Endothelial cell of umbilical vein (primary cell): ENCODE measurements around the gene PRM1. TPM values are rescaled to one million over a fixed set of nuclear protein-coding genes. Genes with fewer than 3 reads are reported as not detected.
A peak's percentile ranks its signal among the peaks of the same experiment; 100 is the strongest.

Experiments
- BruUV-seq: library from RNA; stranded (reverse); fragments of 400-500 nt; replicated peaks from 2 replicates; lab custom pipeline; 2021; lab: Mats Ljungman, UMichigan
- CTCF ChIA-PET: fragments of 300-600, 350-600 bp; sonication (Branson Sonifier 250); formaldehyde crosslinking; loops from one replicate; lab custom pipeline; 2021; ENCODE audit warnings: antibody characterized with exemption, inconsistent platforms; lab: Charles Lee
- POLR2A ChIA-PET: fragments of 300-600, 350-600 bp; sonication (Branson Sonifier 250); formaldehyde crosslinking; loops from one replicate; lab custom pipeline; 2021; ENCODE audit warnings: antibody characterized with exemption, inconsistent platforms; lab: Charles Lee
- DNase-seq: peaks from one replicate; pipeline ENCODE4 v3.0.0-alpha.2; 2011; ENCODE audit warnings: low read depth, low spot score
- FAIRE-seq: peaks from 2 replicates; lab custom pipeline; 2011; peaks lifted over from hg19 to GRCh38; lab: Jason Lieb, UNC
- H2AFZ ChIP-seq: 2 replicates; pipeline ENCODE4 v1.6.0; 2012; ENCODE audit warnings: low read depth, low read length, control low read depth, inconsistent platforms
- H3K27ac ChIP-seq: 2 replicates; pipeline ENCODE4 v1.5.1; 2011; ENCODE audit warnings: low read depth, mild to moderate bottlenecking, control low read depth, low read length, moderate library complexity; ENCODE audit not compliant: insufficient read depth
- H3K27me3 ChIP-seq, 2 experiments: 2 replicates each; pipeline versions ENCODE4 v1.6.0 to v1.6.1; 2011; ENCODE audit warnings: low read length in 2 of 2, mixed read lengths in 1 of 2; ENCODE audit not compliant: control insufficient read depth in 2 of 2, insufficient read depth in 2 of 2
- H3K36me3 ChIP-seq, 2 experiments: 2 replicates in 1 of 2; 3 replicates in 1 of 2; pipeline ENCODE4 v1.5.1; 2011; ENCODE audit warnings: low read length in 2 of 2, mild to moderate bottlenecking in 1 of 2, moderate library complexity in 1 of 2; ENCODE audit not compliant: control insufficient read depth in 2 of 2, insufficient read depth in 2 of 2; ENCODE audit errors: extremely low read depth in 1 of 2
- H3K4me1 ChIP-seq: 3 replicates; pipeline ENCODE4 v1.5.1; 2011; ENCODE audit warnings: mild to moderate bottlenecking, low read length; ENCODE audit not compliant: control insufficient read depth, insufficient read depth; ENCODE audit errors: extremely low read depth
- H3K4me2 ChIP-seq: 2 replicates; pipeline ENCODE4 v1.6.1; 2011; ENCODE audit warnings: low read length, control low read depth, mixed read lengths; ENCODE audit not compliant: insufficient read depth
- H3K4me3 ChIP-seq, 3 experiments: fragments of 200-600 bp in 1 of 3; sonication (generic), shearing (Covaris generic) in 1 of 3; replicated peaks in 1 of 3; 2 replicates each; pipeline ENCODE4 v1.5.1; 2011 to 2016; ENCODE audit warnings: control low read depth in 3 of 3, low read length in 3 of 3, mild to moderate bottlenecking in 2 of 3, inconsistent platforms in 1 of 3, low read depth in 1 of 3, moderate library complexity in 1 of 3; ENCODE audit not compliant: insufficient read depth in 1 of 3
- H3K79me2 ChIP-seq: 2 replicates; pipeline ENCODE4 v1.6.0; 2012; ENCODE audit warnings: low read length, inconsistent platforms; ENCODE audit not compliant: control insufficient read depth, insufficient read depth
- H3K9ac ChIP-seq: replicated peaks from 2 replicates; pipeline ENCODE3; 2011; ENCODE audit warnings: low read length, control low read depth; ENCODE audit not compliant: insufficient read depth; ENCODE audit errors: extremely low read depth
- H3K9me1 ChIP-seq: replicated peaks from 3 replicates; pipeline ENCODE4 v1.6.0; 2011; ENCODE audit warnings: mild to moderate bottlenecking, low read length; ENCODE audit not compliant: control insufficient read depth, insufficient read depth; ENCODE audit errors: extremely low read depth
- H3K9me3 ChIP-seq: replicated peaks from 2 replicates; pipeline ENCODE4 v1.5.1; 2012; ENCODE audit warnings: low read length, inconsistent platforms; ENCODE audit not compliant: control insufficient read depth, insufficient read depth
- H4K20me1 ChIP-seq: replicated peaks from 2 replicates; pipeline ENCODE3; 2011; ENCODE audit warnings: mild to moderate bottlenecking, low read length; ENCODE audit not compliant: control insufficient read depth, insufficient read depth; ENCODE audit errors: extremely low read depth
- EZH2 ChIP-seq: IDR thresholded peaks from 2 replicates; pipeline ENCODE4 v1.6.1; 2012; ENCODE audit warnings: borderline replicate concordance, low read depth, mild to moderate bottlenecking, moderate library complexity, low read length, inconsistent platforms; ENCODE audit not compliant: severe bottlenecking
- FOS ChIP-seq: IDR thresholded peaks from 2 replicates; pipeline ENCODE4 v1.6.1; 2011; ENCODE audit warnings: mild to moderate bottlenecking, low read length, moderate library complexity, borderline replicate concordance; ENCODE audit not compliant: insufficient read depth
- GATA2 ChIP-seq: IDR thresholded peaks from 2 replicates; pipeline ENCODE4 v1.7.0; 2011; ENCODE audit warnings: low read depth, mild to moderate bottlenecking, moderate library complexity, mixed read lengths, low read length; ENCODE audit not compliant: insufficient read length, insufficient read depth
- JUN ChIP-seq: IDR thresholded peaks from 2 replicates; pipeline ENCODE4 v1.6.1; 2011; ENCODE audit warnings: borderline replicate concordance, low read depth; ENCODE audit not compliant: insufficient read length, insufficient read depth
- MYC ChIP-seq: IDR thresholded peaks from one replicate; pipeline ENCODE4 v1.6.1; 2011; ENCODE audit warnings: mild to moderate bottlenecking, low read depth, low read length
- POLR2A ChIP-seq: IDR thresholded peaks from 2 replicates; pipeline ENCODE4 v1.6.1; 2012; ENCODE audit warnings: low read depth, mild to moderate bottlenecking, control low read depth, low read length
- POLR2AphosphoS5 ChIP-seq: IDR thresholded peaks from 2 replicates; pipeline ENCODE4 v1.6.1; 2012; ENCODE audit warnings: low read depth, mild to moderate bottlenecking, control low read depth, low read length, moderate library complexity; ENCODE audit not compliant: insufficient read depth
- dilution Hi-C: fragments of 300-500 bp; cut with MboI; formaldehyde crosslinking; loops from one replicate; pipeline ENCODE4 v1.15.0; 2019; ENCODE audit warnings: low sequenced_read_pairs; ENCODE audit not compliant: extremely low pct_ligation_motif_present
- intact Hi-C: fragments of 100-400 bp; cut with micrococcal nuclease; formaldehyde crosslinking; loops from one replicate; pipeline ENCODE4 v1.10.0; 2022
- polyA plus RNA-seq, 4 experiments: library from polyadenylated mRNA; depleted of rRNA in 3 of 4; stranded (reverse) in 3 of 4; unstranded in 1 of 4; fragments of >200 nt; gene quantifications; 2 replicates each; pipeline versions ENCODE4 v1.2.1 to v1.2.3, GENCODE V29; 2011 to 2012; ENCODE audit warnings: missing spikeins in 1 of 4
- total RNA-seq: library from RNA; stranded (reverse); gene quantifications from 2 replicates; pipeline ENCODE4 v1.2.3, GENCODE V29; 2021
- TF ChIP-seq, protein P1 (sequence below): IDR thresholded peaks from 2 replicates; pipeline ENCODE4 v1.6.1; 2011; ENCODE audit not compliant: insufficient read depth, insufficient read length
- TF ChIP-seq, protein P2 (sequence below), 2 donors: IDR thresholded peaks; 1 replicate in 1 of 2; 2 replicates in 1 of 2; pipeline ENCODE4 v1.5.1; 2011; ENCODE audit warnings: low read length in 2 of 2, mild to moderate bottlenecking in 2 of 2, moderate library complexity in 2 of 2, control low read depth in 1 of 2, inconsistent platforms in 1 of 2, low read depth in 1 of 2; ENCODE audit not compliant: insufficient read depth in 1 of 2; ENCODE audit errors: extremely low read depth in 1 of 2

Gene PRM1
- total and polyA plus RNA-seq, 2 donors (not counting 3 experiments of a cell fraction or from before 2014, with no cell fraction given), result not detected

DNA sequence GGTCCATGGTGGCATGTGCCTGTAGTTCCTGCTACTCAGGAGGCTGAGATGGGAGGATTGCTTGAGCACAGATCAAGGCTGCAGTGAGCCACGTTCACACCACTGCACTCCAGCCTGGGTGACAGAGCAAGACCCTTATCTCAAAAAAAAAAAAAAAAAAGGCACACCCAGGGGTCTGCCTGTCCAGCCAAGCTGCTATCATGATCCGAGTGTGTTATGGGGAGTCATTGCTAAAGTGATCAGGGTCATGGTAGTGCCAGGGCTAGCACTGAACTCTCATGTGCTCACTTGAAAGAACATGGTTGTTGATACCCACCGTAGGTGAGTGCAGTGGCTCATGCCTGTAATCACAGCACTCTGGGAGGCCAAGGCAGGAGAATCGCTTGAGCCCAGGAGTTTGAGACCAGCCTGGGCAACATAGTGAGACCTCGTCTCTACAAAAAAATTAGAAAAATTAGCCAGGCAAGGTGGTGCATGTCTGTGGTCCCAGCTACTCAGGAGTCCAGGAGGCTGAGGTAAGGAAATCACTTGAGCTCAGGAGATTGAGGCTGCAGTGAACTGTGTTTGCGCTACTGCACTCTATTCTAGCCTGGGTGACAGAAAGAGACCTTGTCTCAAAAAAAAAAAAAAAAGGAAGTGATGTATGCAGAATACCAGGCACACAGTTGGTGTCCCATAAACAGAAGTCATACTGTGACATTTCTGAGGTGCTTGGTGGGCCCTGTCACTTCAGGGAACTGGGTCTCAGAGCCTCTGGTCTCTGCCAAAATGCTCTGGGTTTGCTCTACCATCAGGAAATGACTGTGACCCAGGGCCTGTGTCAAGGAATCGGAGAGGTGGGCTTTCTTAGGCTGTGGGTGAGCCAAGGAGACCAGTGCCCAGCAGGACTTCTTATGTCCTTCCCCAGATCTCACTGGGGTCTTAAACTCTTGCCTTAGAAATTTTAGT is 2.2 kb downstream of the PRM1 start:
- no peaks in the 10 kb centered on the region for H3K9me3 ChIP-seq
- BruUV-seq, result no TSS peak
- intact Hi-C loops, result no loop called here
- no peaks in the 10 kb centered on the region for H3K27me3 ChIP-seq
- H3K9me1 ChIP-seq, result no peaks in the 10 kb centered on the region
- H3K9ac ChIP-seq, result no peak overlapping the region
- H3K4me2 ChIP-seq, result no peak overlapping the region
- peak; percentile 15 for FAIRE-seq
- H3K36me3 ChIP-seq, result no peaks in the 10 kb centered on the region
- DNase-seq, result no peak
- H3K79me2 ChIP-seq, result no peaks in the 10 kb centered on the region
- no peaks in the 10 kb centered on the region for H4K20me1 ChIP-seq
- no peak overlapping the region for H3K4me3 ChIP-seq
- no peak for TF ChIP-seq POLR2A
- no peak for TF ChIP-seq GATA2
- TF ChIP-seq JUN, result no peak
- TF ChIP-seq FOS, result no peak
- no peak for TF ChIP-seq POLR2AphosphoS5
- TF ChIP-seq MYC, result no peak
- TF ChIP-seq, protein P1, sequence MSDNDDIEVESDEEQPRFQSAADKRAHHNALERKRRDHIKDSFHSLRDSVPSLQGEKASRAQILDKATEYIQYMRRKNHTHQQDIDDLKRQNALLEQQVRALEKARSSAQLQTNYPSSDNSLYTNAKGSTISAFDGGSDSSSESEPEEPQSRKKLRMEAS, result no peak
- TF ChIP-seq, protein P2, sequence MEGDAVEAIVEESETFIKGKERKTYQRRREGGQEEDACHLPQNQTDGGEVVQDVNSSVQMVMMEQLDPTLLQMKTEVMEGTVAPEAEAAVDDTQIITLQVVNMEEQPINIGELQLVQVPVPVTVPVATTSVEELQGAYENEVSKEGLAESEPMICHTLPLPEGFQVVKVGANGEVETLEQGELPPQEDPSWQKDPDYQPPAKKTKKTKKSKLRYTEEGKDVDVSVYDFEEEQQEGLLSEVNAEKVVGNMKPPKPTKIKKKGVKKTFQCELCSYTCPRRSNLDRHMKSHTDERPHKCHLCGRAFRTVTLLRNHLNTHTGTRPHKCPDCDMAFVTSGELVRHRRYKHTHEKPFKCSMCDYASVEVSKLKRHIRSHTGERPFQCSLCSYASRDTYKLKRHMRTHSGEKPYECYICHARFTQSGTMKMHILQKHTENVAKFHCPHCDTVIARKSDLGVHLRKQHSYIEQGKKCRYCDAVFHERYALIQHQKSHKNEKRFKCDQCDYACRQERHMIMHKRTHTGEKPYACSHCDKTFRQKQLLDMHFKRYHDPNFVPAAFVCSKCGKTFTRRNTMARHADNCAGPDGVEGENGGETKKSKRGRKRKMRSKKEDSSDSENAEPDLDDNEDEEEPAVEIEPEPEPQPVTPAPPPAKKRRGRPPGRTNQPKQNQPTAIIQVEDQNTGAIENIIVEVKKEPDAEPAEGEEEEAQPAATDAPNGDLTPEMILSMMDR (IDR thresholded peaks at IDR 0.05; ENCODE audit: extremely low read depth in 1 of 2, insufficient read depth in 1 of 2, low read depth in 1 of 2, low read length in 2 of 2), result no peak
- TF ChIP-seq EZH2, result no peak
- H3K27ac ChIP-seq, result no peak overlapping the region
- no peaks in the 10 kb centered on the region for H3K4me1 ChIP-seq
- CTCF ChIA-PET, result interaction anchor here (0.9 kb wide), 1 partner anchor 12 kb away, joined by 3 read pairs; no protein-coding TSS in a partner anchor
- POLR2A ChIA-PET, result no interaction called here
- no peak overlapping the region for H2AFZ ChIP-seq
- dilution Hi-C loops, result no loop called here
